ENCODE results near the gene NKD2.

The NKD2 gene

DNA sequence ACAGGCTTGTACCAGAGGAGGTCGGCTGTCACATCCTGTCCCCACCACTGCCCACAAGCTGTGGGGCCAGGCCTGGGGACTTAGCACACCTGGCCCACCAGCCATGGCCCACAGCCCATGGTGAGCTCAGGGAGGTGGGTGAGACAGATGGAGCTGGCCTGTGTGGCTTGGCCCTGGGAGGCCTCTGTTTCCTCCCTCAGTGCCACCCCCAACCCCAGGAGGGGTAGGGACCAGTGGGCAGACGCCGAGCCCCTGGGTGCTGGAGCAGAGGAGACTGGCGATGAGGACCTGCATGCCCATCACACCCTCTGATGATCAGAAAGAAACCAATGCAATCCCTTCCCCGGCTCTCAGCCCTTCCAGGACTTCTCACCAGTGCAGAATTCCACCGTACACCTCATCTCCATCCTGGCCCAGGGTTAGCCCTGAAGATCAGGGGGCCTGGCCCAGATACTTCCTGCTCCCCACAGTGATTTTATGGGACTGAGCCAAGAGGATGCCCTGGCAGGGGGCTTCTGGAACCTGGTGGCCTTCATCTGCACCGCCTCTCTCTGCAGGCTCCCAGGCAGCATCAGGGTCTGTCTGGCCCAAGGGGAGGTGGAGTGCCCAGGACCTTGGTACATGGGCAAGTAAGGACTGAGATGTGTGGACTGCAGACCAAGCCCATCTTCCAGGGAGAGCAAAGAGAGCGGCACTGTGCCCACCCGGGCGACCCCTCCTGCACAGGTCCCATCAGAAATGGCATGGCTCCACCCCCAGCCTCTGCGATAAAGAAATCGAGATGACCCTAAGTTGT is 16.9 kb upstream of the NKD2 start:
- DNase-seq (ENCODE audit: low read depth) = no peak
- TF ChIP-seq, protein P1, sequence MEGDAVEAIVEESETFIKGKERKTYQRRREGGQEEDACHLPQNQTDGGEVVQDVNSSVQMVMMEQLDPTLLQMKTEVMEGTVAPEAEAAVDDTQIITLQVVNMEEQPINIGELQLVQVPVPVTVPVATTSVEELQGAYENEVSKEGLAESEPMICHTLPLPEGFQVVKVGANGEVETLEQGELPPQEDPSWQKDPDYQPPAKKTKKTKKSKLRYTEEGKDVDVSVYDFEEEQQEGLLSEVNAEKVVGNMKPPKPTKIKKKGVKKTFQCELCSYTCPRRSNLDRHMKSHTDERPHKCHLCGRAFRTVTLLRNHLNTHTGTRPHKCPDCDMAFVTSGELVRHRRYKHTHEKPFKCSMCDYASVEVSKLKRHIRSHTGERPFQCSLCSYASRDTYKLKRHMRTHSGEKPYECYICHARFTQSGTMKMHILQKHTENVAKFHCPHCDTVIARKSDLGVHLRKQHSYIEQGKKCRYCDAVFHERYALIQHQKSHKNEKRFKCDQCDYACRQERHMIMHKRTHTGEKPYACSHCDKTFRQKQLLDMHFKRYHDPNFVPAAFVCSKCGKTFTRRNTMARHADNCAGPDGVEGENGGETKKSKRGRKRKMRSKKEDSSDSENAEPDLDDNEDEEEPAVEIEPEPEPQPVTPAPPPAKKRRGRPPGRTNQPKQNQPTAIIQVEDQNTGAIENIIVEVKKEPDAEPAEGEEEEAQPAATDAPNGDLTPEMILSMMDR (conservative IDR thresholded peaks at IDR 0.05; ENCODE audit: control insufficient read depth, insufficient read depth, low read depth, low read length) = no peak
- no peak overlapping the region for H3K4me3 ChIP-seq (ENCODE audit: control insufficient read depth, low read depth, low read length)

DNA sequence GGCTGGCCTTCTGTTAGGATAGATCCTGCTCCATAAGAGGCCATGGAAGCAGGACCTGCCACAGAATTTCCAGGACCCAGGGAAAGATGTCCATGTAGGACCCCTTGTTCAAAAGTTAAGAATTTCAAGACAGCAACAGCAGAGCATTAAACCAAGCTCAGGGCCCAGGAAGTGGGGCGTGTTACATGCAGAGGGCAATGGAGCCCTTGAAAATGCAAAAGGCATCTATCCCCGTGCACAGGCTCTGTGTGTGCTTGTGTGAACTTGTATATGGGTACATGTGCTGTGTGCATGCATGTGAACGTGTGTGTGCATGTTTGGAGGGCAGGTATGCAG is 14.4 kb upstream of the NKD2 start:
- no peak for DNase-seq (ENCODE audit: low read depth)
- no peak overlapping the region for H3K4me3 ChIP-seq (ENCODE audit: control insufficient read depth, low read depth, low read length)
- TF ChIP-seq, protein P1 (conservative IDR thresholded peaks at IDR 0.05; ENCODE audit: control insufficient read depth, insufficient read depth, low read depth, low read length) = no peak

DNA sequence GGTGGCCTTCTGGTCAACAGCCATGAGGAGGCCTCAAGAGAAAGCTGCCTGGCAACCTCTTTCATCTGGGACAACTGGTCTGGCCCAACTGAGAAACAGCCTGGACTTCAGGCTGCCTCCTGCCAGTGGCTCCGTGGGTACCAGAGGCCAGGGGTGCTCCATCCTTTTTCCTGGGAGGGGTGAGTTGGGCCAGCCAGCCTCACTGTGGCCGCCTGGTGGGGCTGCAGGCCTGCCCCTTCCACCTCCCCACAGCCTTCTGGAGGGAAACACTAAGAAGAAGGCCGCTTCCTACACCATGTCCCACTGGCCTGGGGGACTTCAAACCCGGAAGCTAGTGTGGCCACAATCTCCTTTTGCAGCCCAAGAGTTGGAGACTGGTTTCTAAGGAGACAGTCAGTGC is 13.8 kb upstream of the NKD2 start:
- no peak for DNase-seq (ENCODE audit: low read depth)
- H3K4me3 ChIP-seq (ENCODE audit: control insufficient read depth, low read depth, low read length) = no peak overlapping the region
- TF ChIP-seq, protein P1 (conservative IDR thresholded peaks at IDR 0.05; ENCODE audit: control insufficient read depth, insufficient read depth, low read depth, low read length) = no peak

DNA sequence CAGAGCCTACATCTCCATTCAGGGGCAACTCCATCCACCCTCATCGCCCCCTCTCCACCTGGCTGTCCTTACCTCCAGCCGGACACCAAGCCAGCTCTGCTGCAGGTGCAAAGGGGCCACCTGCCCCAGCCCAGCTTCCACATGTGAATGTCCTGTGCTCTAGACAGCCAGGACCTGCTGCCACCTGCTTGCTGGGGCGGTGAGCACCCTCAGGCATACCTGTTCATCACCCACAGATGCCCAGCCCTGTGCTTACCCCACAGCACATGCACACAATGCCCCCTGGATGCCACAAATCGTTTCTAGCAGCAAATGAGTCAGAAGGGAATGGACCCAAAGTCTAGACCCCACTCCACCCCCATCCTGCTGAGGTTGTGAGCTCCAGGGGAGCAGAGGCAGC is 13.3 kb upstream of the NKD2 start:
- H3K4me3 ChIP-seq (ENCODE audit: control insufficient read depth, low read depth, low read length) = no peak overlapping the region
- no peak for DNase-seq (ENCODE audit: low read depth)
- TF ChIP-seq, protein P1 (conservative IDR thresholded peaks at IDR 0.05; ENCODE audit: control insufficient read depth, insufficient read depth, low read depth, low read length) = no peak

DNA sequence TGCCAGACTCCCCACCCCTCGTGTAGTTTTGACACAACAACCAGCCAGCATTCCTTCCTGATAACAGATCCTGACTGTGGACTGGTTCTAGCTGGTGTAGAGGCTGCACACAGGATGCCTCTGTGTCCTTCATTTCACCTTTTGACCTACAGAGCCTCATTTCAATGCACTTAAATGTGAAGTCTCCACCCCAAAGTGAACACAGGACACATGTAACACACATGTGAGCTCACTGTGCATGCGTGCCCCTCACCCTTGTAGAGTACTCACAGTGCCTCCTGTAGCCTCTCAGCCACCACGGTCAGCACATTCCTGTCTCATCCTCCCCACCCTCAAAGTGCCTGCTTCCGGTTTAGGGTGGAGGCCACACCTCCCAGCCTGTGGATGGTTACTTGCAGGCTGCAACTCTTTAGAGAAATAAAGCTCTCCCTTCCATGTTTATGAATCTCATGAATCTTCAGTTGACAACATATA is 11.6 kb upstream of the NKD2 start:
- no peak overlapping the region for H3K4me3 ChIP-seq (ENCODE audit: control insufficient read depth, low read depth, low read length)
- no peak for DNase-seq (ENCODE audit: low read depth)
- TF ChIP-seq, protein P1 (conservative IDR thresholded peaks at IDR 0.05; ENCODE audit: control insufficient read depth, insufficient read depth, low read depth, low read length) = no peak

DNA sequence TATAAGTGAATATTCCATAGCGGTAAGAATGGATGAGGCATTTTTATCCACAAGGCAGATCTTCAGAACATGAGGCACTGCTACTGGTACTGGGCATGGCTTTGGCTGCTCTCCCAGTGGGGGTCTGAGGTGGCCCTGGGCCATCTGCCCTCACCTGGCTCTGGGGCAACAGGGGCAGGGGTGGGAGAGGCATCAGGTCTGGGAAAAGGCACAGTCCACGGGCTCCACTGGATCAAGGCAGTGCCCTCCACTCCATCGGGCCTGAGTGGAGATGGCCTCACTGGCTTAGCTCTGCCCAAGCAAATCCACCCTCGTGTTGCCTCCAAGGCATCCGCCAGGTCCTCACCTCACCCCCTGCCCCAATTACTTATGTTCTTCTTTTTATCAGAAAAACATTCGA is 10.9 kb upstream of the NKD2 start:
- TF ChIP-seq, protein P1 (conservative IDR thresholded peaks at IDR 0.05; ENCODE audit: control insufficient read depth, insufficient read depth, low read depth, low read length) = no peak
- no peak overlapping the region for H3K4me3 ChIP-seq (ENCODE audit: control insufficient read depth, low read depth, low read length)
- DNase-seq (ENCODE audit: low read depth) = no peak
